HG03442 (cell line): Measurements from ENCODE around the gene PGM2L1.
"Not testable (repeated sequence)": the region's sequence is repeated elsewhere in the genome, so short reads cannot be mapped to it uniquely, and the experiment has no call there.

Experiments
- ATAC-seq: cut with Tn5 transposase; IDR thresholded peaks from one replicate; pipeline ENCODE4 v1.9.1; 2021; ENCODE audit warnings: mild to moderate bottlenecking, moderate library complexity; ENCODE audit not compliant: unreplicated experiment

PGM2L1 gene

DNA sequence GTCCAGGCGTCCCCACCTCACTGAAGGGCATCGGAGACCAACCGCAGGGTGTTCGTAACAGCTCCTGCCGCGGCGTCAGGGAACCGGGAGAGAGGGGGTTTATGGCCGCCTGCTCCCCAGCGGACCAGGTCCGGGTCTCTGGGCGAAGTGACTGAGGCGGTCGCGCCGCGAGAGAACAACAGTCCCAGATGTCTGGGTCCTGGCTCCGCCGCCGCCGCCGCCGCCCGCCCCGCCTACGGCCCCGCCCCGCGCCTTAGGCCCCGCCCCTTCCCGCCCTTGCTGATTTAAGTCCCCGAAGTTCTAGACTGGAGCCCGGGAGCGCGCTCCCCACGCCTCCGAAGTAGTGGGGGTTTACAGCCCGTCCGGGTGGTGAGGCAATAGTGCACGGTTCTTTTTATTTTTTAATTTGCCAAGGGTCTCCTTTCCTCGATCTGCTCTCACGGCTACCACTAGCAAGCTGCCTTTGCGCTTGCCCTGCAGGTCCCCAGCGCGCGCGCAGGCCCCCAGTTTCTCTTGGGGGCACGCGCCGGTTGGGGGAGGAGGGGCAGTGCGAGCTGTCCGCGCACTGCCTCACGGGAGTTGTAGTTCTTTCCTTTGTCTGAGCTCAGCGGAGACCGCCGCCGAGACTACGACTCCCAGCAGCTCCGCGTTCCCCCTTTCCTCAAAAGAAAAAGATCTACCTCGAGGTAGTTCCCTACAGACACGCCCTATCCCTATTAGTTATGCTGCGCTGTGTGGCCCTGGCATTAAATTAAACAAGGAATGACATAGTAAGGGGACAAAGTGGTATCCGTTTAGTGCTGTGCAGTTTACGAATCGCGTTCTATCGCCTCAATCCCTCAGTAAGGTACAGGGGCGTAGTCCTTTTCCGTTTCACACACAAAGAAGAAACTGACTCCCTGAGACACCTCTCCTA, at the start of gene PGM2L1:
Gene PGM2L1 (minus strand): TSS at position 190 of the 916 bp plus-strand sequence. CDS start 272 bp downstream, outside the sequence.
- peak; percentile 95 for ATAC-seq

DNA sequence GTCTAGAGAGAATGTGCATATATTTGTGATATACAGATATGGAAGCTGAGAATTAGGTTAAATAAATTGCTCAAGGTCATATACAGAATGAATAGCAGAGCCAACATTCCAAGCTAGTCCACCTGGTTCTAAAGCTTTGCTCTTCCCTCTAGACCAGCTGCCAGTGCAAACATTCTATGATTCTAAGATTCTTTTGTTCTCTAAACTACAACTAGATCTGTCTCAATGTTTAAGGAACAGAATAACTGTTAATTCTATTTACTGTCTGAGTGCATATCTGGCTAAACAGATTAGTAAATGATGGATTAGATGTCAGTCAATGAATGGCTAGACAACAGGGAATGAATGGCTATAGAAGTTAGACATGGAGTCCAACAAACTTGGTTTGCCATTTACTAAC, 49.5 kb upstream of the PGM2L1 start:
- no peak for ATAC-seq

DNA sequence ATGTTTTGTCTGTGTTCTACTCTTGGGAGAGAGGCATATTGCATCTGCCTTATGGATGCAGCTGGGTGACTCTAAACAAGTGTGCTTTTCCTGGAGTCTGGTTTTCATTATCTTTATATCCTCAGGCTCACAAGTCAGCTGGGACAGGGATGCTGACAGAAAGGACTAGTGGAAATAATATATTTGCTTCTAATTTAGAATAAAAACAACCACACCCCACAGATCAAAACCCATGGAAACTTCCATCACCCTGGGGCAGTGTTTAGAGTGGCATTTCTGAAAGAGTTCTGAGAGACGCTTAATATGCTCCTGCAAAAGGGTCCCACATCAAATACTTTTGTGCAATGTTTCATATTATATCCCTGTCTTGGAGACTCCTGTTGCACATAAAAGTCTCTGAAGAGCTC, 48.3 kb upstream of the PGM2L1 start:
- no peak for ATAC-seq

DNA sequence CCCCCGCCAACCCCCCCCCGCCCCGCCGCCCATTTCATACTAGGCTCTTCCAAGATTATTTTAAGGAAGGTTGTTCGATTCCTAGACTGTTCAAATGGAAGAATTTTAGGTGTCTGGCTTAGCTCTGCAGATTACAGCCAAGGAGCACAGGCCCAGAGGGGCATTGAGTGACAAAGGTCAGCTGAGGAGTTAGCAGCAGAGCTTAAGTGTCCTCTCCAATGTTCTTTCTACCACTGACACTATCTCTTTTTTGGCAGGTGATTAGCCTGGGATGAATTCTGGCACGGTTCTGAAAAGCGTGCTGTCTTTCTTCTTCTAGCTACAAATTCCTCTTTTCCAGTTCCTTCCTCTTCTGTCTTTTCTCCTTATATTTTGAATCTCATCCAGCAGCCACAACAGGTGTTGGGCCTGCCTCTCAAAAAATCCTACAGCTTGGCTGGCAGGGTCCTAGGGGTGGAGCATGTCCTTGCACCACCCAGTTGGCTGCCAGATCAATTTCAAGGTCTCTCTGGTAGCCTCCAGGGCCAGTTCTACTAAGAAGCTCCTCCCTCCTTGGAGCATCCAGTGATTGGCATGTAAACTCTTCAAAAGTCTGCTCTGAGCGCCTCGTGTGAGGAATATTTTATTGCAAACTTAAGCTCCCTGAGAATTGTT, 46.1 kb upstream of the PGM2L1 start:
- ATAC-seq: no peak

DNA sequence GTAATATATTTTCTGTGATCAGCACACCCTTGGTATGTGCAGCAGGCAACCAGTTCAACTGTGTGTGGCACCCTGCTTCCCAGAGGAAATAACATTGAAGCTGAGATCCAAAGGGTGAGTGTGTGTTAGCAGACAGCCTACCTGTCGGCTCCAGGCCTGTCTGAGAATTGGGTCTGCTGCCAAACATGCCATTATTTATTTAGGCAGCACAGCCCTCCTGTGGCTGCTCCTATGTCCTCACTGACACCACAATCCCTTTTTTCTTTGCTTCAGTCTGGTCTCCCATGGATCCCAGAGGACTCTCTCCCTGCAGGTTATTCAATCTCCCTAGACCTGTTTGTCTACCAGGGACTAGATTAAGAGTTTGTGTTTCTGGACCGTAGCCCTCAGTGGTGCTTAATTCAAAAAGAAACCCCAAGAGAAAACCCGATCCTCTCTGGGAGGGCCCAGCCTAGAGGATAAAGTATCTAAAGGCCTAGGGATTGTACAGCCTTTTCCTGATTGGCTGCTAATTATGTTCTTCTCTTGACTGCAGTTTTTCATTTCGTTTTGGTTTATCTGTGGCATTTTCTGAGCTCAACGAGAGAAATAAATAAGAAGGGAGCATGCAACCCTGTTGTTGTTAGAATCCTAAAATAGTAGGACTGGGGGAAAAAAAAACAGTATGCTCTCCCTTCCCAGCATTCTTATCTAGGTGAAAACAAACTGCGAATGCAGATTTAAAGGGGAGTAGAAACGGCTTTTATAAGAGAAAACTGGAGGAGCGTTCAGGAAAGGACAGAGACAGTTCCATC, 45.0 kb upstream of the PGM2L1 start:
- ATAC-seq: no peak

DNA sequence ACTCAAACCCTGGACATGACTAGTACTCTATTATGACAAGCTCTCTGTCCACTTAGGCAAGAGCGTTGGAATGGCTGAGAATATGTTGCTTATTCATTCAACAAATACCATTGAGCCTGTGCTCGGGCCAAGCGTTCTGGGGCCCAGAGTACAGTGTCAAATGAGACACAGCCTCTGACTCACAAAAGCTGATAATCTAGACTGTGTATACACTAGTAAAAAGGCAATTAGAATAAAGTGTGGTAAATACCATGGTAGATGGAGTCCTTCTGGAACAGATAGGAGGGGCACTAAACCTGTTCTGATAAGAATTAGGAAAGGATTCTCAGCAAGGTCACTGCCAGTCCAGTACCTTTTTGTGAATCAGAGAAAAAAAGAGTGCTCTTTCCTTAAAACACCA, 44.4 kb upstream of the PGM2L1 start:
- no peak for ATAC-seq

DNA sequence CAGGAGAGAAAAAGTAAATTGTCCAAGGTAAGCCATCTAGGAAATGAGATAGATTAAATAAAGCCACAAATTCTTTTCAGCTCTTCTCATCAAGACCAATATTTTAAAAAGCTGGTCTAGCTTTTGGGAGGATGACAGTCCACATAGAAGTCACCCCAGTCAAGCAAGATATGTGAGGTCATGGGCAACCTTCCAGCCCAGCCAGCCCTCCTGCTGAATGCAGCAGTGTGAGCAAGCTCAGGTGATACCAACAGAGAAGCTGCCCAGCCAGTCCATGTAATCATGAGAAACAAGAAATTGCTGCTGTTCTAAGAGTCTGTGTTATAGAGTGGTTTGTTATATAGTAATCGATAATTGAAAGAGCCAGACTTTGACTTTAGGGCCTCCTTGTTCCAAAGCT, 40.4 kb upstream of the PGM2L1 start:
- no peak for ATAC-seq

DNA sequence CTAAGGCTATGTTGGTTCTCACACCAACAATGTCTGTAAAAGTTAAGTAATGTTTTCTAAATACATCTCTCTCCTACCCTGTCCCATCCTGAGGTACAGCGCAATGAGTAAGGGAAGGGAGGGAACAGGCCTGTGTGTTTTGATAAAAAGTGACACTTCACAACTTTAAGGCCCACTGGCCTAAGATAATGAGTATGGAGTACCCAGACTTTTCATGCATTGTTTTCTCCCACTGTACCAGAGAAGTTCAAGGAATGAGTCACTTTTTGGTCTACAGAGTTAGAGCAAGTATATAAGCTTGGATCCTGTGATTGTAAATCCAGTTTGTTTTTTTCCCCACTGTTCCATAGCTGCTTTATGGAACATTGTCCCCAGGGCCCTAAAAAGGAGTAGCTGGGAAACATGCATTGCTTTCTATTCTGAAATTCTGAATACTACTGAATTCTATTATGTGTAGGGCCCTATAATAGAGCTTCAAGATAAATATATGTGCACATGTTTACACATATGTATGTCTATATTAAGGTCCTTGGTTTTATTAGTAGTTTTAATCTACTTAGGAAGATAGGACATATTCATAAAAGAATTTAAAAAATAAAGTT, 39.3 kb upstream of the PGM2L1 start:
- ATAC-seq: no peak

DNA sequence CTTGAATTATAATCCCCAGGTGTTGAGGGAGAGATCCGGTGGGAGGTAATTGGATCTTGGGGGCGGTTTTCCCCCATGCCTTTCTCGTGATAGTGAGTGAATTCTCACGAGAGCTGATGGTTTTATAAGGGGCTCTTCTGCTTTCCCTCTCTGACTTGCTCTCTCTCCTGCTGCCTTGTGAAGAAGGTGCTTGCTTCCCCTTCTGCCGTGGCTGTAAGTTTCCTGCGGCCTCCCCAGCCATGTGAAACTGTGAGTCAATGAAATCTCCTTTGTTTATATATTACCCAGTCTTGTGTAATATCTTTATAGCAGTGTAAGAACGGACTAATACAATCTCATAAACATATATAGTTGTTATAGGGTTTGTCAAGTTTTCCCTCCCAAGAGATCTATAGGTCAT, 36.3 kb upstream of the PGM2L1 start:
- ATAC-seq: no peak

DNA sequence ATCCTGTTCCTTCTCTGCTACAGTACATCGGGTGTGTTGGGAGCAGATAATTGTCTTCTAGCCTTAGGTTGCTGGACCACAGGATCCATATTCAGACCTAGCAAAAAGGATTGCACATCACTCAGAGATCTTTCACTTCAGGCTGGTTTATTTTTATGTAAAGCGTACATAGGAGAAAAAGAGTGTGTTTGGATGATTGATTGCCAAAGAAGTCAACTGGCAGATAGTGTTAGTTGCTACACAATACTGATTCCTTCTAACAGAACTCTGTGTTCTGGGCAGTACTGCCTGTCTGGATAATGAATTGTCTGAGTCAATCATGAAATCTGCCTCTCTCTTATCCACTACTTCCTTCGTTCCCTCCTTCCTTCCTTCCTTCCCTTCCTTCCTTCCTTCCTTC, 31.0 kb upstream of the PGM2L1 start:
- no peak for ATAC-seq

DNA sequence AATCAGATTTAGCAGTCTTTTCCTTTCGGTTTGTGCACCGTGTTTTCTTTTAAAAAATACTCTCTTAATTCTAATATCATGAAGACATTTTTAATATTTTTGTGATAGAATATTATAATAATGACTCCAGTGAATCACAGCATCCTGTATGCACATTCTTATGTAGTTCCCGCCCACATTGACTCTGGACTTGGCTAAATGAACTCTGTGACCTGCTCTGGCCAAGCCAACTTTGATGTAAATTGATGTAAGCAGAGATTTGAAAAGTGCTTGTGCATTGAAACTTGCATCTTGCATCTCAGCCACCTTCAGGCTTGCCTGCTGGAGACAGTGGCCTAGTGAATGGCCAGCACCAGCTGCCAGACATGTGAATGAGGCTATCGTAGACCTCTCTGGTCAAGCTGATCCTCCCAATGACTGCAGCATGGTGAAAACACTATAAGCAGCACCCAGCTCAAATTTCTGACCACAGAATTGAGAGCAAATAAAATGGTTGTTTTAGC, 29.2 kb upstream of the PGM2L1 start:
- no peak for ATAC-seq

DNA sequence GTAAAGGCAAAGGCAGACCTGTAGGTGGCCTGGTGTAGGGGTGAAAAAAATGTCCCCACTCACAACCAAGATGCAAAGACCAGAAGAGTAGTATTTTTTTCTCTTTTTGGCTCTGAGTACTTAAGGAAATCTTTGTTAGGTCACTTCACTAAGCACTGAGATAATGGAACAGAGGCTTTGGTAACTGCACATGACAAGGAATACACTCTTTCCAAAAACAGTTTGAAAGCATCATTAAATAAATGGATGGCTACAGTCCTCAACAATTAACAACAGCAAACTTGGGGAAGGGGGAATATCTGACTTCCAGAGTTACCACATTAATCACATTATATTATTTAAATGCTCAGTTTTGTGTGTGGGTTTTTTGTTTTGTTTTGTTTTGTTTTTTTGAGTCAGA, 26.9 kb upstream of the PGM2L1 start:
- no peak for ATAC-seq

DNA sequence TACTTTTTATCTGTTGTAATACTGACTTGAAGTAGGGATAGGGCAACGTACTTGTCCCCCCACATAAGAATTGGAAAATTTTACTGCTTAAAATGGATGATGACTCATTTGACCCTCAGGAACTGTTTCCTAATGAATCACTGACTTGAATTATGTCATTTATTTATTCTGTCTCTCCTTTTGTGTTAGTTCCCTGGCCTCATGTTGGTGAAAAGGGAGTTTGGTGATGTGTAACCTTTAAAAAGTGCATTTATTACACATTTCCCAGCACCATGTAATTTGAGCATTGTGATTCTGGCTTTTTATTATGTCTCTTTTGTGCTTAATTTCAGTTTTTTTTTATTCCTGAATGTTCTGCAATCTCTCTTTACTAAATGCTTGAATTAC, 20.3 kb upstream of the PGM2L1 start:
- ATAC-seq: no peak

DNA sequence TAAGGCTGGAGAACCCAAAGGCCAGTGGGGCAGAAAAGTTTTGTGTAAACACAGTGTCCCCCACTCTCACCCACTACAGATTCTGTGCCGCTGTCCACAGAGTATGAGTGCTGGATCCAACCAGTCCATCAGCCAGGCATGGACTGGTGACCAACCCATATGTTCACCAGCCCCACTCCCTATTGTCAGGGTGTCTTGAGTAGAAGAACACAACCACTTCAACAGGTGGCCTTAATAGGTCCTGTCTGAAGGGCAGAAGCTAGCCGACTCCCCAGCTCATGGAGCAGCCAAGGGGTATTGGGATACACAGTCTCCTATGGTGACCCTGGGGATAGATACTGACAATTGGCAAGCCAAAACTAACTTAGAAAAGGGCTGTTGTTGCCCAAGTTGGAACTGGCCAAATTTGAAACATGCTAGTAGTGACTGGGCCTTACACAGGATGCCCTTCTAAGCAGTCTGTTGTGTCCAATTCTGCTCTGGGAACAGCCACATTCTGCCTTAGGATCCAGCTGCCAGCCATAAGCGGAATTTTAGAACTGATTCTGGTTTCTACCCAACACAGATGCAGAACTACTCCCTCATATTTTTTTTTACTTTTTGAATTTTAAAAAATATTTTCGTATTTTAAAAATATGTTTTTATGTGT, 19.8 kb upstream of the PGM2L1 start:
- no peak for ATAC-seq

DNA sequence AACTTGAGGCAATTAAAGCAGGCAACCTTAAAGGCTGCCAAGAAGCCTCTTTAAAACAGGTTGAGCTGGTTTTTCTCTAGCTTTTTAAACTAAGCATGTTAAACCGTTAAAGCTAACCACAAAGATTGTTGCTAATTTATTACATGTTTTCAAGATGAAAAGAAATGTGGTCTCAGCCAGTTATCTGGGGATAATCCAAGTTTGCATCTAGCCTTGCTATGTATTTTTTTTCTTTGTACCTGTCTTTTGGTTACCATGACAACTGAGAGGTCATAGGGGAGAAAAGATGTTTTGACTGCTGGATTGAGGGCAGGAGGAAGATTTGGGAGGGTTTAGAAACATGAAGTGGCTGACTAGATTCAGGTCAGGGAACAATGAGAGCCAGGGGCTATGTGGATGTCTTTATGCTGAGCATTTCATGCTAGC, 19.2 kb upstream of the PGM2L1 start:
- ATAC-seq: no peak

DNA sequence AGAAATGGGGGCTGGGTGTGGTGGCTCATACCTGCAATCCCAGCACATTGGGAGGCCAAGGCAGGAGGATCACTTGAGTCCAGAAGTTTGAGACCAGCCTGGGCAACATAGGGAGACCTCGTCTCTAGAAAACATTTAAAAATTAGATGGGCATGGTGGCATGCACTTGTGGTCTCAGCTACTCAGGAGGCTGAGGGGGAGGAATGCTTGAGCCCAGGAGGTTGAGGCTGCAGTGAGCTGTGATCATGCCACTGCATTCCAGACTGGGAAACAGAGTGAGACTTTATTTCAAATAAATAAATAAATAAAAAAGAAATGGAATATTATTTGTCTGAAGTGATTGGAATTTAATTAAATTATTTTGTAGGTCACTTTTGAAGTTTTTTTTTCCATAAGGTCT, 18.7 kb upstream of the PGM2L1 start:
- ATAC-seq: not testable (repeated sequence)

DNA sequence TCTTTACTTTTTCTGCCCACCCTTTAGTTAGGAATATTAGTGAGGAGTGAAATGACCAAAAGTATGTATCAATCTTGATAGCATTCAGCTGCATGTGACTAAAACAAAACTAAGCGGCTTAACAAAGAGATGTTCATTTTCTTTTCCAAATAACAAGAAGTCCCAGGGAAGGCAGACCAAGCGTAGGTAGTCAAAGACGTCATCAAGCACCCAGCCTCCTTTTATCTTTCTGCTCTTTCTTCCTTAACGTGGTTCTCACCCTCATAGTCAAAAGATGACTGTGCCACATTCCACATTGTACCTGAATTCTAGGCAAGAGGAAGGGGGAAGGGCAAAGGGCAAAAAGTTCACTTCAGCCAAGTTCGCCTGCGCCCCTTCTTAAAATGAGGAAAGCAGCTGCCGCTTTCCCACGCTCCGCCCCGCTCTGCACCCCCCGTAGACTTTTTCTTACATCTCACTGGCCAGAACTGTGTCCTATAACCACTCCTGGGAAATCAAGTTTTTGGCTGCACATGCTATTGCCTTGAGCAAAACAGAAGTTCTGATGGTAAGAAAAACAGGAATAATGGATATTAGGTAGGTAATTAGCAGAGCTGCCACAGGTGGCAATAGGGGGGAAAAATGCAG, 14.6 kb upstream of the PGM2L1 start:
- no peak for ATAC-seq

DNA sequence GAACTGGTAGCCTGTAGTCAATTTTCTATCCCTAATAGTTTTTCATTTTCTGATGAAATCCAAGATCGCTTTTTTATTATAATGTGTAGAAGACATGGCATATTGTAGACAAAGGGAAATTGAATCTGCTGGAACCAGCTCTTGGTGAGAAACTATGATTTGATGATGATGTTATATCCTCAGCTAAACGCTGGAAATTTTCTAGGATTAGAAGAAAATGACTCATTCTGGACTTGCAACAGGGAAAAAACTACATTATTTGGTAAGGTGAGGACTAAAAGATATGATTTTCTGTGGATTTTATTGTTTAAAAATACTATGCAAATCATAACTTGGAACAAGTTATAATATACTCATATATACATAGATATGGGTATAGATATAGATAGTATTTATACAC, 14.1 kb upstream of the PGM2L1 start:
- ATAC-seq: no peak

DNA sequence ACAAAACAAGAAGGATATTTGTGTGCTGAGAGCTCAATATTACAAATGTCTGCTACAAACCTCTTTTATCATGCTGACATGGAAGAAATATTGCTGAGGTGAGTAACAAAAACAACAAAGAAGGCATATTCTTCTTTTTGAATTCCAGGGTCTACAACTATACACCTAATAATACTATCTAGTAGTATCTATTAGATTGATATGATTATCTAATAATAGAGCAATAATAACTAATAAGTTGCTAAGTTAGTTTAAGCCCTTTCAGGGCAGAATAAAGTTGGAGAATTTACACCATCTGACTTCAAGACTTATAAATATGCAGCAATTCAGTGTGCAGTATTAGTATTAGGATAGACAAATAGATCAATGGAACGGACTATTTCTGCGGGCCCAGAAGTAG, 11.4 kb upstream of the PGM2L1 start:
- ATAC-seq: no peak
